Fibroblast of mammary gland (primary cell): ENCODE measurements around the gene GABBR1.

ENCODE experiments used
- DNase-seq: peaks from one replicate; pipeline ENCODE4 v3.0.0-alpha.2; 2010; ENCODE audit warnings: low read depth
- H3K4me3 ChIP-seq: 2 replicates; pipeline ENCODE4 v1.5.1; 2011; ENCODE audit warnings: low read depth, mild to moderate bottlenecking, low read length, moderate library complexity; ENCODE audit not compliant: control insufficient read depth
- TF ChIP-seq, protein P1 (sequence below): conservative IDR thresholded peaks from 2 replicates; pipeline ENCODE4 v1.5.1; 2011; ENCODE audit warnings: low read depth, low read length, inconsistent platforms; ENCODE audit not compliant: control insufficient read depth, insufficient read depth

Gene GABBR1

GRCh38 chr6:29641430-29642148 lies 8.6 kb upstream of the GABBR1 start:
- DNase-seq = no peak
- H3K4me3 ChIP-seq = no peak overlapping the region
- TF ChIP-seq, protein P1, sequence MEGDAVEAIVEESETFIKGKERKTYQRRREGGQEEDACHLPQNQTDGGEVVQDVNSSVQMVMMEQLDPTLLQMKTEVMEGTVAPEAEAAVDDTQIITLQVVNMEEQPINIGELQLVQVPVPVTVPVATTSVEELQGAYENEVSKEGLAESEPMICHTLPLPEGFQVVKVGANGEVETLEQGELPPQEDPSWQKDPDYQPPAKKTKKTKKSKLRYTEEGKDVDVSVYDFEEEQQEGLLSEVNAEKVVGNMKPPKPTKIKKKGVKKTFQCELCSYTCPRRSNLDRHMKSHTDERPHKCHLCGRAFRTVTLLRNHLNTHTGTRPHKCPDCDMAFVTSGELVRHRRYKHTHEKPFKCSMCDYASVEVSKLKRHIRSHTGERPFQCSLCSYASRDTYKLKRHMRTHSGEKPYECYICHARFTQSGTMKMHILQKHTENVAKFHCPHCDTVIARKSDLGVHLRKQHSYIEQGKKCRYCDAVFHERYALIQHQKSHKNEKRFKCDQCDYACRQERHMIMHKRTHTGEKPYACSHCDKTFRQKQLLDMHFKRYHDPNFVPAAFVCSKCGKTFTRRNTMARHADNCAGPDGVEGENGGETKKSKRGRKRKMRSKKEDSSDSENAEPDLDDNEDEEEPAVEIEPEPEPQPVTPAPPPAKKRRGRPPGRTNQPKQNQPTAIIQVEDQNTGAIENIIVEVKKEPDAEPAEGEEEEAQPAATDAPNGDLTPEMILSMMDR = no peak

- no peak overlapping the region for H3K4me3 ChIP-seq
- TF ChIP-seq, protein P1 = no peak
- DNase-seq = no peak
Observed at GRCh38 chr6:29637247-29637646, 4.3 kb upstream of the GABBR1 start.

DNA sequence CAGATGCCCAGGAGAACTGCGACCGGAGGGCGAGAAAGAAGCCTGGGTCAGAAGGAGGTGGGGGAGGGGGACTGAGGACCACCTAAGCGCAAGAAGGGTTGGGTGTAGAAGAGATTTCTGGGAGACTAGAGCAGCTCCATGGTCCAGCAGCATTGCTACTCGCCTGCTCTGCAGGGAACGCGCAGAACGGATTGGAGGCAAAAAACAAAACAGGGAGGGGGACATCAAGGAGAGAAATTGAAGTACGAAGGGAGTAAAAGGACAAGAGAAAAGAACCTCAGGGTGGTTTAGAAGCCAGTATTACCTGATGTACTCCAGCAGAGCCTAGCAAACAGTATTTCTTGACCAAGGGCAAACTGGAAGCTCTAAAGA lies 537 bp upstream of the GABBR1 start:
- H3K4me3 ChIP-seq = peak overlapping the region; percentile 58
- DNase-seq = no peak
- TF ChIP-seq, protein P1 = no peak

DNA sequence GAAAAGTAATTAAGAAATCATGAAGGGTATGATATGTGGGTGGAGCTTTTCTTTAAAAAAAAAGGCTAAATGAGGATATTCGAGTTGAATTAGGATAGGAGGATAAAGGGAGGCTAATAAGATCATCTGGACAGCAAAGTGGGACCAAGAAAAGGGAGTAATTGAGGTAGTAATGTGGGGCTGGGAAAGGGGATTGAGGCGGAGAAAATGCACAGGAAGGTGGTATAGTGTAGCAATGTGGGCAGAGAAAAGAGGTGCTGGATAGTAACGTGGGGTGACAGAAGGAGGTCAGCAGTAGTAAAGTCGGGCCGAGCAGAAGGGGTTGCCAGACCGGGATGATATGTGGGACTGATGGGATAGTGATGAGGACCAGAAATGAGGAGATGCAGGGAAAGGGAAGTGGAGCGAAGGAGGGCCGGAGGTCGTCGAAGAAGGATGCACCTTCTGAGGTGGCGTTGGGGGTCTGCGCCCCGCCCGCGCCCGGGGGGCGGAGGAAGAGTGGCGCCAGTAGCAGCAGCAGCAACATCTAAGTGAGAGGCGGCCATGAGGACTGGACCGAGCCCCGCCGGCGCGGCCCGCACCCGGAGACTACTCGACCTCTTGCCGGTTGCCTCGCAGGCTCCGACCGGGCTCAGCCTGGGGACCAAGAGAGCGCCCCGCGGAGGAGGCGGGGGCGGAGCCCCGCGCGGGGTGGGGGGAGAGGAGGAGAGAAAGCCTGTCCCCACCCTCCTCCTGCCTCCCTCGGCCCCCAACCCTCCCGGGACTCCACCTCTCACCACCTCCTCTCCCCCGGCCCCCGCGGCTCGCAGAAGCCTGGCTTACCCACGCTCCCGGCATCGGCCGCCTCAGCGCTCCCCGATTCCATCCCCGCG lies 887 bp downstream of the GABBR1 start:
- H3K4me3 ChIP-seq = peak overlapping the region; percentile 60
- TF ChIP-seq, protein P1 = no peak
- peak; percentile 50 for DNase-seq

DNA sequence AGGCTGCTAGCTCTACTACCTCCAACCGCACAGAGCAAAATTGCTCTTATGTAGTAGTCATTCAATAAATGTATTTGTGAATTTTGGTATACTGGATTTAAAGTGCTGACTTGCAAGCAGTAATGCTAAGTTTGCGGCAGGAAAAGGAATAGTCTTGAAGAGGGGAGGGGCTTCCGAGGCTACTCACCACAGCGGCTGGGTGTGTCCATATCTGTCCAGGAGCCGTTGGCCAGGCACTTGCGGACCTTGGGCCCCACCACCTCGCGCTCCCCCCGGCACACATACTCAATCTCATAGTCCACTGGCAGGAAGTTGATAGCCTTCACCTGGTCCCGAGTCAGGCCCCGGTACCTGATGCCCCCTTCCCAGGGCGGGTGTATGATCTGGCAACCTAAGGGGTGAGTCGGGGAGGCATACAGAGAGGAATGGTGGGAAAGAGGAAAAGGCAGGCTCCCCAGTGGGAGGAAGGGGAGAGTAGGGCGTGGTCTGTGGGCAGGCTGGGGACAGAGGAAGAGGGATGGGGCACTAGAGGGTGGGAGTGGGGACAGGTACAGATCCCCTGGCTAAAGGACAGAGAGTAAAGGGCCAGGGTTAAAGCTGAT lies 1.7 kb downstream of the GABBR1 start:
- TF ChIP-seq, protein P1 = no peak
- DNase-seq = no peak
- peak overlapping the region; percentile 60 for H3K4me3 ChIP-seq

DNA sequence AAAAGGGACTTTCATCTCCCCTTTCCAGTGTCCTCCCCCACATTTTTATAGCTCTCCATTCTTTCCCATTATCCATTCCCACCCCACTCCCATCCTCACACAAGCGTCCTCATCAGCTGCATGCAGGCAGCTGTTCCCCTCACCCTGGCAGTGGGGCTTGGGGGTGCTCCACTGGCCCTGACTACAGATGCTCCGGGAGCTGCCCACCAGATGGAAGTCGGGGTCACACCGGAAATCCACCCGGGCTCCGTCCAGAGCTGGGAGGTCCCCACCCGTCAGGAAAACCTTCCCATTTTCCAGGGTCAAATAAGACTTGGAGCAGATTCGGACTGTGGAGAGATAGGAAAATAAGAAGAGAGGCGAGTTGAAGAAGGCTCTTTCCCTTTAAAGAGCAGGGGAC lies 2.7 kb downstream of the GABBR1 start:
- TF ChIP-seq, protein P1 = no peak
- DNase-seq = no peak
- H3K4me3 ChIP-seq = no peak overlapping the region
